Body of pancreas (tissue), 4 donors: ENCODE data around the gene GNB1. TPM values are rescaled to one million over a fixed set of nuclear protein-coding genes. Genes with fewer than 3 reads are reported as not detected.

Experiments used
- ATAC-seq: fragments of 150-250 bp; one replicate; pipeline ENCODE4 v1.9.1; 2016
- DNase-seq, 4 donors: peaks; one replicate each; pipeline ENCODE4 v3.0.0-alpha.2; 2019
- H3K27ac ChIP-seq, 4 donors: fragments of 200-600 bp; sonication (generic); 1 replicate in 3 of 4; 2 replicates in 1 of 4; pipeline versions ENCODE4 v1.5.1 to v1.6.1; 2016 to 2019; ENCODE audit warnings: mild to moderate bottlenecking in 1 of 4, mixed read lengths in 1 of 4, moderate library complexity in 1 of 4
- H3K27me3 ChIP-seq, 2 donors: fragments of 200-600 bp; sonication (generic); one replicate each; pipeline ENCODE4 v1.6.0; 2016; ENCODE audit warnings: mild to moderate bottlenecking in 1 of 2
- H3K36me3 ChIP-seq, 2 donors: fragments of 200-600 bp; sonication (generic); replicated peaks in 1 of 2; 2 replicates each; pipeline ENCODE4 v1.5.1; 2016; ENCODE audit warnings: low read depth in 2 of 2; ENCODE audit not compliant: insufficient read depth in 1 of 2
- H3K4me1 ChIP-seq: fragments of 200-600 bp; sonication (generic); one replicate; pipeline ENCODE4 v1.6.0; 2016
- H3K4me3 ChIP-seq, 2 donors: fragments of 200-600 bp; sonication (generic); 1 replicate in 1 of 2; 2 replicates in 1 of 2; pipeline ENCODE4 v1.5.1; 2016 to 2019
- H3K9me3 ChIP-seq, 3 donors: fragments of 200-600 bp; sonication (generic); 1 replicate in 2 of 3; 2 replicates in 1 of 3; pipeline ENCODE4 v1.5.1; 2016
- POLR2A ChIP-seq, 3 donors: fragments of 450-650 bp; IDR thresholded peaks; one replicate each; pipeline ENCODE4 v1.6.1; 2016; ENCODE audit warnings: antibody characterized with exemption in 3 of 3, mild to moderate bottlenecking in 2 of 3
- WGBS, 2 donors: methylation state at CpG; one replicate each; pipeline ENCODE4 v1.1.5; 2017; 5-methylcytosine and 5-hydroxymethylcytosine counted together
- intact Hi-C: fragments of 100-400 bp; cut with DNase I; formaldehyde crosslinking; loops from one replicate; pipeline ENCODE4 v1.15.1; 2023
- total RNA-seq, 2 donors: library from RNA; depleted of rRNA; stranded (reverse); fragments of >200 nt; gene quantifications; one replicate each; pipeline ENCODE4 v1.1.0, GENCODE V29; 2016
- TF ChIP-seq, protein P1 (sequence below), 7 experiments: fragments of 450-650 bp in 4 of 7; fragments of 200-600 bp in 3 of 7; sonication (generic) in 3 of 7; IDR thresholded peaks; one replicate each; pipeline ENCODE4 v1.5.1; 2016 to 2019; ENCODE audit warnings: antibody characterized with exemption in 7 of 7

GNB1 gene
- total RNA-seq, 2 donors from 2014 or later = 71.3 to 79.1 TPM

DNA sequence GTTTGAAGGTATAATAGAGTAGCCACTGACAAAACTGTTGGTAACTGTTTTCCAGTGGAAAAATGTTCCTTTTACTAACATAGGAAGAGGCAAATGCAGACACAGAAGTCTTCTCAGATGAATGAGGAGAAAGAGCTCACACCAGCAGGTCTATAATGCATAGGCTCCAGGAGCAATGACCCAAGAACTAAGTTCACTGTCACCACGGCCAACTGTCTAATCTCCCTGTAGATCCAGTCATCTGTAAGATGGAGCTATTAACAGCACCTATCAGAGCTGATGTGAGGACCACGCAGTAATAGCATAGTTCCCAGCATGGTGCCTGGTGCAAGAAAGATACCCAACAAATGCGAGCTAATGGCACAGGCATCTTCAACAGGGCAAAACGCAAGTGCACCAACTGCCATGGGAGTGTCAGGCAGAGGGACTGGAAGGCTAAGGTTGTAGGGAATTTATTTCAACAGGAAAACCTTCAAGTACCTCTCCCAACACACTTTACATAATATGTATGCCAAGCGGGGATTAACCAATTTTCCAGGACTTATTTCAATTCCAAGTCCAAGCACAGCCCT, 12.9 kb downstream of the GNB1 start:
- H3K27ac ChIP-seq = no peak overlapping the region

DNA sequence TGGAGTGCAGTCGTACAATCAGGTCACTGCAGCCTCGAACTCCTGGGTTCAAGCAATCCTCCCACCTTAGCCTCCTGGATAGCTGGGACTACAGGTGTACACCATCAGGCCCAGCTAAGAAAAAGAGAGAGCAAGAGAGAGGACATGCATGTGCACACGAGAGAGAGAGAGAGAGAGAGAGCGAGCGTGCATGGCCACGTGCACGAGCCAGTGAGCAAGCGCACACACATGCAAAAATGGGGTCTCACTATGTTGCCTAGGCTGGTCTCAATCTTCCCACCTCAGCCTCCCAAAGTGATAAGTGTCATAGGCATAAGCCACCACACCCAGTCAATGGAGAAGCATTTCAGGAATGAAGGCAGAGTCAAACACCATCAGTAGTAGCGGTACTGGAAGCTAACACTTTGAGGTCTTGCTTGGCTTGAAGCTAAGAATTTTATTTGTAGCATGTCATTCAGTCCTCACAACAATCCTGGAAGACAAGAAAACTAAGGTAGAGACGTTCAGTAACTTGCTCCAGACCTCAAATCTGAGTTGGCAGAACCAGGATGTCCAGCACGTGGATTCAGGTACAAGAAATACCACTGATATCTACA, 14.5 kb downstream of the GNB1 start:
- TF ChIP-seq, protein P1, sequence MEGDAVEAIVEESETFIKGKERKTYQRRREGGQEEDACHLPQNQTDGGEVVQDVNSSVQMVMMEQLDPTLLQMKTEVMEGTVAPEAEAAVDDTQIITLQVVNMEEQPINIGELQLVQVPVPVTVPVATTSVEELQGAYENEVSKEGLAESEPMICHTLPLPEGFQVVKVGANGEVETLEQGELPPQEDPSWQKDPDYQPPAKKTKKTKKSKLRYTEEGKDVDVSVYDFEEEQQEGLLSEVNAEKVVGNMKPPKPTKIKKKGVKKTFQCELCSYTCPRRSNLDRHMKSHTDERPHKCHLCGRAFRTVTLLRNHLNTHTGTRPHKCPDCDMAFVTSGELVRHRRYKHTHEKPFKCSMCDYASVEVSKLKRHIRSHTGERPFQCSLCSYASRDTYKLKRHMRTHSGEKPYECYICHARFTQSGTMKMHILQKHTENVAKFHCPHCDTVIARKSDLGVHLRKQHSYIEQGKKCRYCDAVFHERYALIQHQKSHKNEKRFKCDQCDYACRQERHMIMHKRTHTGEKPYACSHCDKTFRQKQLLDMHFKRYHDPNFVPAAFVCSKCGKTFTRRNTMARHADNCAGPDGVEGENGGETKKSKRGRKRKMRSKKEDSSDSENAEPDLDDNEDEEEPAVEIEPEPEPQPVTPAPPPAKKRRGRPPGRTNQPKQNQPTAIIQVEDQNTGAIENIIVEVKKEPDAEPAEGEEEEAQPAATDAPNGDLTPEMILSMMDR (IDR thresholded peaks at IDR 0.05) = no peak
- TF ChIP-seq POLR2A (IDR thresholded peaks at IDR 0.05) = no peak
- ATAC-seq (no peak), DNase-seq (no peak)
- H3K27me3 ChIP-seq = no peaks in the 10 kb centered on the region
- no peaks in the 10 kb centered on the region for H3K36me3 ChIP-seq
- H3K4me3 ChIP-seq = no peak overlapping the region
- intact Hi-C loops = no loop called here
- peaks cover 36% of the 10 kb centered on the region for H3K4me1 ChIP-seq
- no peaks in the 10 kb centered on the region for H3K9me3 ChIP-seq
- H3K27ac ChIP-seq = no peak overlapping the region
- 81 to 88% methylated on average over 11 of the region's 11 CpGs for WGBS, 2 donors

More for the DNA sequence above, 12.9 kb downstream of the GNB1 start:
- DNase-seq = no peak
- ATAC-seq = no peak
- no peaks in the 10 kb centered on the region for H3K27me3 ChIP-seq
- no peak for TF ChIP-seq POLR2A (IDR thresholded peaks at IDR 0.05)
- TF ChIP-seq, protein P1 (IDR thresholded peaks at IDR 0.05) = no peak
- H3K36me3 ChIP-seq = no peaks in the 10 kb centered on the region
- H3K9me3 ChIP-seq = no peaks in the 10 kb centered on the region
- no peak overlapping the region for H3K4me3 ChIP-seq
- peaks cover 41% of the 10 kb centered on the region for H3K4me1 ChIP-seq
- 76 to 87% methylated on average over 5 of the region's 5 CpGs for WGBS, 2 donors
- intact Hi-C loops = no loop called here

DNA sequence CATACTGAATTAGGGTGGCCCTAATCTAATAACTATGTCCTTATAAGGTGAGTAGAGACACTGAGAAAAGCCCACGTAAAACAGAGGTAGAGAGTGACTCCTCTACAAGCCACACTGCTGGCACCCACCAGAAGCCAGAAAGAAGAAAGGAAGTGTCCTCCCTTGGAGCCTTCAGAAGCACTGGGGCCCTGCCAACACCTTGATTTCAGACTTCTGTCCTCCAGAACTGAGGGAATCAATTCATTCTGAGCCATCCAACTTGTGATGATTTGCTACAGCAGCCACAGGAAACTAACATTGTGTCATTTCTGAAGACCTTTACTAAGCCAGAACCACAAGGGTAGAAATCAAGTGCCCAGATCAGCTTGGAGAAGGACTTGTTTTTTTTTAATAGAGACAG, 15.0 kb downstream of the GNB1 start:
- peaks cover 31% of the 10 kb centered on the region for H3K4me1 ChIP-seq

DNA sequence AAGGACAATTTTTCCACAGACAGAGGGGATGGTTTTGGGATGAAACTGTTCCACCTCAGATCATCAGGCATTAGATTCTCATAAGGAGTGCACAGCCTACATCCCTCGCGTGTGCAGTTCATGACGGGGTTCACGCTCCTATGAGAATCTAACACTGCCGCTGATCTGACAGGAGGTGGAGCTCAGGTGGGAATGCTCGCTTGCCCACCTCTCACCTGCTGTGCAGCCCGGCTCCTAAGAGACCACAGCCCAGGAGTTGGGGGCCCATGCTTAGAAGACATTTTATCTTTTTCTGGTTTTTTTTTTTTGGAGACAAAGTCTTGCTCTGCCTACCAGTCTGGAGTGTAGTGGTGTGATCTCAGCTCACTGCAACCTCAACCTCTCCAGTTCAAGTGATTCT, 16.0 kb downstream of the GNB1 start:
- peaks cover 29% of the 10 kb centered on the region for H3K4me1 ChIP-seq
- TF ChIP-seq POLR2A (IDR thresholded peaks at IDR 0.05) = no peak
- TF ChIP-seq, protein P1 (IDR thresholded peaks at IDR 0.05) = no peak

More for the DNA sequence above, 15.0 kb downstream of the GNB1 start:
- H3K36me3 ChIP-seq = no peaks in the 10 kb centered on the region
- no peak for DNase-seq
- WGBS, 2 donors = 71 to 91% methylated on average over 1 of the region's 1 CpG
- intact Hi-C loops = no loop called here
- no peaks in the 10 kb centered on the region for H3K27me3 ChIP-seq
- no peak overlapping the region for H3K27ac ChIP-seq
- TF ChIP-seq, protein P1 (IDR thresholded peaks at IDR 0.05) = no peak
- TF ChIP-seq POLR2A (IDR thresholded peaks at IDR 0.05) = no peak
- H3K4me3 ChIP-seq = no peak overlapping the region
- ATAC-seq = no peak
- H3K9me3 ChIP-seq = no peaks in the 10 kb centered on the region

DNA sequence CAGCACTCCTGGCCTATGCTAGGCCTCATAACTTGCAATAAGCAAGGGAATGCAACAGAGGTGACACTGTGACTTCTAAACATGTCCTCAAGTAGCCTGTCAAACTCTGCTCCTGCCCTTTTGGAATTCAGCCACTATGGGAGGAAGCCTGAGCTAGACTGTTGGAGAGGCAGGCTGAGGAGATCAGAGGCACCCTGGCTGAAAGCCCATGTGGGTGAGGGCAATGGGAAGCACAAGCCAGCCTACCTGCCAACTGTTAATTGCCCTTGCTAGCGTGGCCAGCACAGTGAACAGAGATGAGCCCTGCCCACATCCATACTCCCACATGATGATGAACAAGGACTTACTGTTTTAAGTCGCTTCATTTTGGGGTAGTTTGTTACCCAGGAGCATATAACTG, 17.7 kb downstream of the GNB1 start:
- 73% methylated on average over 2 of the region's 2 CpGs; no CpG with 5 or more reads in 1 of the 2 donors for WGBS, 2 donors
- DNase-seq (peak in 3 of 4 donors; percentile 30 to 55 (median 48)), ATAC-seq (peak; percentile 21)
- no peak overlapping the region for H3K27ac ChIP-seq
- no peak overlapping the region for H3K4me3 ChIP-seq
- intact Hi-C loops = no loop called here
- peaks cover 32% of the 10 kb centered on the region for H3K4me1 ChIP-seq
- no peak for TF ChIP-seq POLR2A (IDR thresholded peaks at IDR 0.05)
- TF ChIP-seq, protein P1 (IDR thresholded peaks at IDR 0.05) = no peak
- H3K9me3 ChIP-seq = no peaks in the 10 kb centered on the region
- no peaks in the 10 kb centered on the region for H3K27me3 ChIP-seq
- no peaks in the 10 kb centered on the region for H3K36me3 ChIP-seq

More for the DNA sequence above, 16.0 kb downstream of the GNB1 start:
- intact Hi-C loops = no loop called here
- no peak for DNase-seq
- Histone ChIP-seq H3K27ac (no peak overlapping the region), H3K4me3 (no peak overlapping the region), H3K36me3 (no peaks in the 10 kb centered on the region), H3K27me3 (no peaks in the 10 kb centered on the region), H3K9me3 (no peaks in the 10 kb centered on the region)
- ATAC-seq = no peak
- WGBS, 2 donors = 96 to 97% methylated on average over 6 to 7 of the region's 7 CpGs
